Mesothelial cell of epicardium (in vitro differentiated cells): Measurements from ENCODE around the gene SDF4. TPM values are rescaled to one million over a fixed set of nuclear protein-coding genes. Genes with fewer than 3 reads are reported as not detected.

Experiments used
- DNase-seq, 2 experiments: peaks; one replicate each; pipeline ENCODE4 v3.0.0; 2021; ENCODE audit warnings: low spot score in 2 of 2; ENCODE audit not compliant: unreplicated experiment in 2 of 2
- H3K27ac Mint-ChIP-seq: 2 replicates; pipeline ENCODE4 v1.8.0; 2021; ENCODE audit warnings: mixed read lengths
- H3K27me3 Mint-ChIP-seq: 2 replicates; pipeline ENCODE4 v1.8.0; 2021; ENCODE audit warnings: low read depth, mixed read lengths
- H3K36me3 Mint-ChIP-seq: 2 replicates; pipeline ENCODE4 v1.8.0; 2021; ENCODE audit warnings: mixed read lengths
- H3K4me1 Mint-ChIP-seq: 2 replicates; pipeline ENCODE4 v1.8.0; 2021; ENCODE audit warnings: mixed read lengths
- H3K4me3 Mint-ChIP-seq: 2 replicates; pipeline ENCODE4 v1.8.0; 2021; ENCODE audit warnings: mild to moderate bottlenecking, moderate library complexity, mixed read lengths
- H3K9me3 Mint-ChIP-seq: 2 replicates; pipeline ENCODE4 v1.8.0; 2021; ENCODE audit warnings: mixed read lengths
- total RNA-seq: library from RNA; stranded (reverse); gene quantifications from 3 replicates; pipeline ENCODE4 v1.2.1, GENCODE V29; 2021
- TF ChIP-seq, protein P1 (sequence below): fragments of 200-600 bp; sonication (generic); IDR thresholded peaks from one replicate; pipeline ENCODE4 v1.5.0; 2021; ENCODE audit warnings: antibody characterized with exemption; ENCODE audit not compliant: unreplicated experiment

The SDF4 gene
- total RNA-seq, 1 donor from 2014 or later = 108 TPM

DNA sequence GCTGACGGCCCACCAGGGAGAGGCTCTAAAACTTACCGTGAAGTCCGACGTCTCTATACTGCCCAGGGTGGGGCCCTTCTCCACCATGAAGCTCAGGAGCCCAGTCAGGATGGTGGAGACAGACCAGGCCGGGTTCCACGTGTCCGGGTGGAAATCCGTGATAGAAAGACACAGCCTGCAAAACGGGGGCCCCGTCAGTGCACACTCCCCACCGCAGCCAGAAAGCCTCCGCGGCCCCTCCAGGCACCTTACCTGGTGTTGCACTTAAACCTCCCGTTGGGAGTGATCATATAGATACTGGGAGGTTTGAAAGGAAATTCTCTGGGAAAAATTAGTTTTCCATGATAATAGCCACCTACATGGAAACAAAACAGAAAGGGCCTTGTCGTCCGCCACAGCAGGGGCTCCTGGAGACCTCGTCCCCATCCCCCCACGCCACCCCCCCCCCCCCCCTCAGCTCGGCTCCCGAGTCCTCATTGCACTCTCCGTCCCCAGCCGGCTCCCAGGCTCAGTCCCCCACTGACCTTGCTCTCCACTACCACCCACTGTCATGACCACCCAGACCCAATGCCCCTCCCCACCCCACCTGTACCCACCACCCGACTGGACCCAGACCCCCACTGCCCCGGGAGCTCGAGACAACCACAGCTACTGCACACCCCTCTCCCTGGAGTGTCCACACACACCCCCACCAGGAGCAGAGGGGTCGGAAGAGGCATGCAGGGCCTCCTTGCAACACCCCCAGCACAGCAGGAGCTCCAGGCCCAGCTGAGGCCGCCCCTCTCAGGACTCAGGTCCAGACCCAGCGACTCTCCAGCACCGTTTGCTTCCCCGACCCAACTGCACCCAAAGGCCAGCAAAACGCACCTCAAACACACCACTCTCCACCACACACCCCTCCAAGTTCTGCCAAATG, 25.4 kb upstream of the SDF4 start:
- no peak overlapping the region for H3K27ac Mint-ChIP-seq
- H3K4me1 Mint-ChIP-seq = no peaks in the 10 kb centered on the region
- TF ChIP-seq, protein P1, sequence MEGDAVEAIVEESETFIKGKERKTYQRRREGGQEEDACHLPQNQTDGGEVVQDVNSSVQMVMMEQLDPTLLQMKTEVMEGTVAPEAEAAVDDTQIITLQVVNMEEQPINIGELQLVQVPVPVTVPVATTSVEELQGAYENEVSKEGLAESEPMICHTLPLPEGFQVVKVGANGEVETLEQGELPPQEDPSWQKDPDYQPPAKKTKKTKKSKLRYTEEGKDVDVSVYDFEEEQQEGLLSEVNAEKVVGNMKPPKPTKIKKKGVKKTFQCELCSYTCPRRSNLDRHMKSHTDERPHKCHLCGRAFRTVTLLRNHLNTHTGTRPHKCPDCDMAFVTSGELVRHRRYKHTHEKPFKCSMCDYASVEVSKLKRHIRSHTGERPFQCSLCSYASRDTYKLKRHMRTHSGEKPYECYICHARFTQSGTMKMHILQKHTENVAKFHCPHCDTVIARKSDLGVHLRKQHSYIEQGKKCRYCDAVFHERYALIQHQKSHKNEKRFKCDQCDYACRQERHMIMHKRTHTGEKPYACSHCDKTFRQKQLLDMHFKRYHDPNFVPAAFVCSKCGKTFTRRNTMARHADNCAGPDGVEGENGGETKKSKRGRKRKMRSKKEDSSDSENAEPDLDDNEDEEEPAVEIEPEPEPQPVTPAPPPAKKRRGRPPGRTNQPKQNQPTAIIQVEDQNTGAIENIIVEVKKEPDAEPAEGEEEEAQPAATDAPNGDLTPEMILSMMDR = no peak
- H3K36me3 Mint-ChIP-seq = peaks cover 35% of the 10 kb centered on the region
- DNase-seq = no peak
- no peaks in the 10 kb centered on the region for H3K9me3 Mint-ChIP-seq
- H3K4me3 Mint-ChIP-seq = no peak overlapping the region
- no peaks in the 10 kb centered on the region for H3K27me3 Mint-ChIP-seq

DNA sequence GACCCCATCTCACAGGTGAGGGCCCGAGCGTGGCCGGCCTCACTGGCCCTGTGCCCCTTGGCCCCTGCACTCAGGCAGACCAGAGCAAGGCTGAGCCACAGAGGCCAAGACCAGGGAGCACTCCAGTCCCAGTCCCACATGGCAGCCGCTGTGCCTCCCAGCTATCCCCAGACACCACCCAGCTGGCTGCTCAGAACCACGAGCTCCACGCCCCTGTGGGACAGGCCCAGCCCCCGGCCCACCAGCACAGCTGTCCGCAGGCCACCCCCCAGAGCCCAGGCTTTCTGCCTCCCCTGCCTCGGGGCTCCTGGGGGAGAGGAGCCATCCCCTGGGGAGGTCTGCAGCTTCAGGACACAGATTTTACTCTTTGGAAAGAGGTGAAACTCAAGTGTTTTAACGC, 23.8 kb upstream of the SDF4 start:
- Mint-ChIP-seq H3K27ac (no peak overlapping the region), H3K4me3 (no peak overlapping the region), H3K36me3 (peaks cover 30% of the 10 kb centered on the region), H3K9me3 (no peaks in the 10 kb centered on the region), H3K27me3 (no peaks in the 10 kb centered on the region), H3K4me1 (peaks cover 2% of the 10 kb centered on the region)
- no peak for DNase-seq
- TF ChIP-seq, protein P1 = no peak

DNA sequence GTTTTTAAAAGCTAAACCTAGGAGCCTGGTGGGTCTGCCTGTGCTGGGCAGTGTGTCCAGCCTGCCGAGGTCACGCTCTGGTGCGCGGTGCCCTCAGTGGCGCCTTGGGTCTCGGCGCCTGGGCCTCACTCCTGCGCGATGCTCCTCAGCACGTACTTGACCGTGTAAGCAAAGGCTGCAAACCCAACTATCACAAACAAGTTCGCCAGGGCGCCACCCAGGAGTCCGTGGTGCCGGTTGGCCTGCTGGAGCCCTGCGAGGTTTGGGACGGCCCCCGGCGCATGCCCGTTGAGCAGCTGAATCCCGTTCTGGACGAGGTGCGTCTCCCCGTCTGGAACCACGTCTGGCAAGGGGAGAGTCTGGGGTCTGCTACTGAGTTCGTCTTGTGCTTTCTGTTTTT, 23.3 kb upstream of the SDF4 start:
- Mint-ChIP-seq H3K4me3 (no peak overlapping the region), H3K4me1 (peaks cover 2% of the 10 kb centered on the region), H3K27me3 (no peaks in the 10 kb centered on the region), H3K9me3 (no peaks in the 10 kb centered on the region), H3K36me3 (peaks cover 30% of the 10 kb centered on the region), H3K27ac (no peak overlapping the region)
- TF ChIP-seq, protein P1 = no peak
- DNase-seq = no peak

DNA sequence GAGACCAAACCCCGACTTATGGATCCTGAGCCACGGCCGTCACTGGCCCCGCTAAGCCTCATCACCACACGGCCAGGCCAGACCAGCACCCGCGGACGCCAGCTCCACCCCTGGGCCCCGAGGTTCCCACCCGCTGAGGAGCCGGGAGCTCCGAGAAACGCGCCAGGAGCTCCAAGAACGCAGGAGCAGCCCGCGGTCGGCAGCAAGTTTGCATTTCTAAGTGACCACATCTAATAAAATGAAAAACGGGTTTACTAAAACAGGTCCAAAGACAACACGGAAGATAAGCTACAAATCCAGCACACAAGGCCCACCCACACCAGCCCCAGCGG, 22.8 kb upstream of the SDF4 start:
- no peak for DNase-seq
- H3K4me1 Mint-ChIP-seq = peaks cover 2% of the 10 kb centered on the region
- H3K27ac Mint-ChIP-seq = no peak overlapping the region
- TF ChIP-seq, protein P1 = no peak
- H3K9me3 Mint-ChIP-seq = no peaks in the 10 kb centered on the region
- no peak overlapping the region for H3K4me3 Mint-ChIP-seq
- H3K27me3 Mint-ChIP-seq = no peaks in the 10 kb centered on the region
- peaks cover 25% of the 10 kb centered on the region for H3K36me3 Mint-ChIP-seq

DNA sequence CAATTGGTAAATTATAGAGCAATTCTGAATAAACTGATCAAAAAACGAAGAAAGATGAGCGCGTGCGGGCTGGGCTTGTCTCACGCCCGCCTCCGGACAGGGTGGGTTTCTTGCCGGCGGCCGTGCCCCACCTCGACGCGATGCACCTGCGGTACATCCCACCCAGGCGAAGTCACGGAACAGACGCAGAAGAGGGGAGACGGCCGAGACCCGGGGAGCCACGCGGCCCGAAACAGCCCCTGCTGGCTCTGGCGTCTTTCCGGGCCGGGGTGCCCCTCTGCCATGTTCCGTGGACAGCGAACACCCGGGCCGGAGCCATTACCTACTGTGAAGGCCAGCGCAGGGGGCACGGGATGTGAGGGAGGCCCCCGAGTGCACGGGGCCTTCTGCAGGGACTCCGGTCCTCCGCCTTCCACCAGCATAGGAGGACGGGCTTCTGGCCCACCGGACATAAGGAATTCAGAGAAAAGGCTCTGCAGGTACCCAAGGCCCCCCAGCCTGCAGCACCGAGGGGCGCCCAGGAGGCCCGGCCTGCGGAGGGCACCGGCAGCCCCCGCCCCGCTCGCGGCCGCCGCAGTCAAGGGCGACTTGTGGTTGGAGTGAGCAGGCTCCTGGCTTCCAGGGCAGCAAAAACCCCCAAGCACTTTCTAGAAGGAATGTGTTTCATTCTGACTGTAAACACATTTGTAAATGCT, 22.3 kb upstream of the SDF4 start:
- Mint-ChIP-seq H3K27ac (no peak overlapping the region), H3K27me3 (no peaks in the 10 kb centered on the region), H3K4me3 (no peak overlapping the region), H3K9me3 (no peaks in the 10 kb centered on the region), H3K4me1 (peaks cover 2% of the 10 kb centered on the region), H3K36me3 (peaks cover 25% of the 10 kb centered on the region)
- DNase-seq = no peak
- TF ChIP-seq, protein P1 = no peak
